Measurements from ENCODE around the gene PLEKHH3.

PLEKHH3 gene

DNA sequence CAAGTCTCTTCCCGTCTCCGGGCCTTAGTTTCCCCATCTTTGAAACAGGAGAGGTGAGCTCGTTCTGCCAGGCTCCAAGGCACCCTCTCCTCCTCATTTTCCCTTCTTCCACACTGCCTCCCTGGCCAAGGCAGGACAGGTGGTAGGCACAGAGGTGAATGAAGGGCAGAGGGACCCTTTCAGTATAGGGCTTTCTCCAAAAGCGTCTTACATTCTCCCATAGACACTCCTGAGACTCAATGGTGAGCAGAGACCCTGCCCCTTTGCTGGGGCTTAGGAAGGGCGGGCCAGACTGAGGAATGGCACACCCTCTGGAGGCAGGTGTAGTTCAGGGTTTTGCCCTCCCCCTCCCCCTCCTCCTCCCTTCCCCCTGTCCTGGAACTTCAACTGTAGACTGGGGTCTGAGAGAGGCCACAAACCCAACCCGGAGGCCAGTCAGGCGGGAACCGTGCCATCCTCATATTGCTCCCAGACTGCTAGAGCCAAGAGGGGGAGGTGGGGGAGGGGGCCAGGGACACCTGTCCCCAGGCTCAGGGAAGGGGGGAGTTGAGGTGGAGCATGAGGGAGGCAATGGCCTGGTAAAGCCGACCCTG, 1.9 kb downstream of the PLEKHH3 start:
- Histone ChIP-seq H3K4me2 (ENCODE audit: low read length, poor library complexity, severe bottlenecking) (peak overlapping the region; percentile 98), H2BK15ac (ENCODE audit: low read depth, poor library complexity, severe bottlenecking) (no peak overlapping the region), H4K8ac (ENCODE audit: low read length) (no peak overlapping the region), H3K79me1 (replicated peaks; ENCODE audit: low read length, poor library complexity, severe bottlenecking) (peaks cover 36% of the 10 kb centered on the region), H2BK12ac (ENCODE audit: low read length in 2 of 2) (peak overlapping the region; percentile 11 to 65), H2BK120ac (ENCODE audit: low read depth, low read length) (peak overlapping the region; percentile 78), H2AK5ac (ENCODE audit: low read length, severe bottlenecking) (no peak overlapping the region), H4K91ac (ENCODE audit: low read length) (peak overlapping the region; percentile 64), H2AFZ (ENCODE audit: low read depth, low read length) (no peak overlapping the region), H3K4me1 (ENCODE audit: control insufficient read depth, insufficient read depth, low read depth, low read length) (peaks cover 52% of the 10 kb centered on the region), H3K14ac (ENCODE audit: low read length in 2 of 2) (peak overlapping the region in 1 of 2 experiments; percentile 11), H3K18ac (ENCODE audit: low read depth in 1 of 2, low read length in 2 of 2) (peak overlapping the region; percentile 52 to 97), H3K23ac (ENCODE audit: low read length in 2 of 2) (peak overlapping the region in 1 of 2 experiments; percentile 54), H3K27me3 (ENCODE audit: control insufficient read depth in 1 of 2, insufficient read depth in 1 of 2, low read length in 2 of 2) (no peaks in the 10 kb centered on the region), H3K4ac (ENCODE audit: low read depth in 1 of 2, low read length in 2 of 2) (peak overlapping the region in 1 of 2 experiments; percentile 71), H3K36me3 (ENCODE audit: control insufficient read depth in 1 of 2, insufficient read depth in 2 of 2, low read depth in 1 of 2, low read length in 2 of 2) (peaks cover 31 to 45% of the 10 kb centered on the region in 2 experiments), H2BK5ac (ENCODE audit: low read depth, low read length, poor library complexity, severe bottlenecking) (no peak overlapping the region), H3K4me3 (ENCODE audit: insufficient read depth in 1 of 2, low read depth in 1 of 2, low read length in 2 of 2) (peak overlapping the region; percentile 82 to 96), H3K9me3 (ENCODE audit: control insufficient read depth, low read length) (no peaks in the 10 kb centered on the region), H3K27ac (ENCODE audit: low read length, poor library complexity, severe bottlenecking) (no peak overlapping the region), H3K9ac (ENCODE audit: low read length) (peak overlapping the region; percentile 91)
- 50% methylated on average over 8 of the region's 9 CpGs for WGBS
- DNase-seq: no peak

DNA sequence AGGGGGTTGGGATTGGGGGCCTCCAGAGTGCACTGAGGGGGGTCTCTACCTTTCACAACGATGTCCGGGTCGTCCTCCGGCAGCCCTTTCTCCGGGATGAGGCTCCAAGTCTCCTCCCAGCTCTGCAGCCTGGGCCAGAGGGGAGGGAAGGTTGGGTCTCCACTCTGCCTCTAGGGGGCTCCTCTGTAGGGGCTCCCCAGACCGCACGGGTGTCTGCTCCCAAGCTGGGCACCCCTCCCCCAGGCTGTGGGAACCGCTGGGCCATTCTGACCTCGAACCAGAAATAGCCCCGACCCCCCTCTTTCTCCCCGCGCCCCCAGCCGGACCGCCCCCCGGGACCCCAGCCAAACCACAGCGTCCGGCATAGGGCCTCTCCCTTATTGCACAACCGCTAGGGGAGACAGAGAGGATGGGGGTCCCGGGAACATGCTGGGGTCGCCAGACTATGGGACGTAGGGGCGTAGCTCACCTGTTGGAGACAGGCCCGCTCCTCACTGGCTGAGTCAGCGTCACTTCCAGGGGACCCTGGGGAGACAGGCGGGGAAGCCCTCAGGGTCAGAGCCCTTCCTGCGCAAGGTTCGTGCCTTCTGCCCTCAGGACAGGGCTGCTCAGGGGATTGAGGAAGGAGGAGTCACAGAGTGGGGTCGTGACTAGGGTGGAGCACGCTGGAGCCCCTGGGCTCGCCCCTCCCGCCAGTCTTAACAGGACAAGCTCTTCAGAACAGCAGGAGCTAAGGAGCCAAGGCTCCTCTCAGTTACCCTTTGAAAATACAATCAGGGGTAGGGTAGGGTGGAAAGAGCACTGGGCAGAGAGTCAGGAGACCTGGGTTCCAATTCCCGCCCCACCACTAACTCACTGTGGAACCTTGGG, 2.7 kb downstream of the PLEKHH3 start:
- peak overlapping the region; percentile 14 to 96 for H3K4me3 ChIP-seq (ENCODE audit: insufficient read depth in 1 of 2, low read depth in 1 of 2, low read length in 2 of 2)
- H3K4ac ChIP-seq (ENCODE audit: low read depth in 1 of 2, low read length in 2 of 2): peak overlapping the region; percentile 13 to 71
- WGBS: 28% methylated on average over 26 of the region's 32 CpGs
- DNase-seq: peak; percentile 83
- peak overlapping the region; percentile 60 for H3K9ac ChIP-seq (ENCODE audit: low read length)
- H2BK15ac ChIP-seq (ENCODE audit: low read depth, poor library complexity, severe bottlenecking): peak overlapping the region; percentile 85
- H3K27ac ChIP-seq (ENCODE audit: low read length, poor library complexity, severe bottlenecking): no peak overlapping the region
- no peaks in the 10 kb centered on the region for H3K9me3 ChIP-seq (ENCODE audit: control insufficient read depth, low read length)
- peaks cover 38 to 52% of the 10 kb centered on the region in 2 experiments for H3K36me3 ChIP-seq (ENCODE audit: control insufficient read depth in 1 of 2, insufficient read depth in 2 of 2, low read depth in 1 of 2, low read length in 2 of 2)
- H2BK120ac ChIP-seq (ENCODE audit: low read depth, low read length): peak overlapping the region; percentile 78
- H3K4me1 ChIP-seq (ENCODE audit: control insufficient read depth, insufficient read depth, low read depth, low read length): peaks cover 51% of the 10 kb centered on the region
- H3K14ac ChIP-seq (ENCODE audit: low read length in 2 of 2): peak overlapping the region in 1 of 2 experiments; percentile 26
- H2AK5ac ChIP-seq (ENCODE audit: low read length, severe bottlenecking): no peak overlapping the region
- H4K8ac ChIP-seq (ENCODE audit: low read length): peak overlapping the region; percentile 39
- H3K23ac ChIP-seq (ENCODE audit: low read length in 2 of 2): peak overlapping the region in 1 of 2 experiments; percentile 10
- no peaks in the 10 kb centered on the region for H3K27me3 ChIP-seq (ENCODE audit: control insufficient read depth in 1 of 2, insufficient read depth in 1 of 2, low read length in 2 of 2)
- peak overlapping the region; percentile 60 for H3K4me2 ChIP-seq (ENCODE audit: low read length, poor library complexity, severe bottlenecking)
- H2AFZ ChIP-seq (ENCODE audit: low read depth, low read length): no peak overlapping the region
- H2BK12ac ChIP-seq (ENCODE audit: low read length in 2 of 2): peak overlapping the region; percentile 73 to 87
- H3K18ac ChIP-seq (ENCODE audit: low read depth in 1 of 2, low read length in 2 of 2): peak overlapping the region in 1 of 2 experiments; percentile 86
- peaks cover 38% of the 10 kb centered on the region for H3K79me1 ChIP-seq (replicated peaks; ENCODE audit: low read length, poor library complexity, severe bottlenecking)
- H2BK5ac ChIP-seq (ENCODE audit: low read depth, low read length, poor library complexity, severe bottlenecking): no peak overlapping the region
- H4K91ac ChIP-seq (ENCODE audit: low read length): peak overlapping the region; percentile 83

DNA sequence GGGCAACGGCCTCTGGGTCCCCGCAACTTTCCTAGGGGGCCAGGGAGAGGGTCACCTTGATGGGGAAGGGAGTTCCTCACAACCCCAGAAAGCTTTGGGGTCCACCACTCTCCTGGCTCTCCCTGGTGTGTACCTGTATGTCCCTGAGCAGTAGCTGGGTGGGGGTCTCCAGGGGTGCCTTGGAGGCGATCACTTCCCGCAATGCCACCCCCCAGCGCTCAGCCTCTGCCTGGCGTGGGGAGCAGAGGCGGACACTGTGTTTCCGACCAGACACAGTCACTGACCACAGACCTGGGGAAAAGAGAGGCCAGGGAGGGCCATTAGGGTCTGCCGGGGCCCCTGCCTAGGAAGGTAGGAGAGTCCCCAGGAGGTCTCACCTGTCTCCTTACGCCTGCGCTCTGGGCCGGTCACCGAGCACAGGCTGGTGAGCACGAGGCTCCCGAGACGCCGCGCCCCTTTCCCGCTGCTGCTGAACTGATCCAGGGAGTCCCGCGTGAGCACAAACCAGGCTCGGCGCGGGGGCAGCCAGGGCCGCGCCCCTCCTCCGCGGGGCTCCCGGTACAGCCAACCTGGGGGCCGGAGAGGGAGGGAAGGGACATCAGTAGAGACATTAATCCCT, 3.4 kb downstream of the PLEKHH3 start:
- whole genome bisulfite sequencing: 82% methylated on average over 30 of the region's 30 CpGs

More for the DNA sequence above, 3.4 kb downstream of the PLEKHH3 start:
- Histone ChIP-seq H2BK120ac (ENCODE audit: low read depth, low read length) (peak overlapping the region; percentile 54), H2AK5ac (ENCODE audit: low read length, severe bottlenecking) (no peak overlapping the region), H3K18ac (ENCODE audit: low read depth in 1 of 2, low read length in 2 of 2) (peak overlapping the region; percentile 37 to 48), H3K23ac (ENCODE audit: low read length in 2 of 2) (no peak overlapping the region), H3K4me2 (ENCODE audit: low read length, poor library complexity, severe bottlenecking) (peak overlapping the region; percentile 19), H3K27ac (ENCODE audit: low read length, poor library complexity, severe bottlenecking) (no peak overlapping the region), H3K4me3 (ENCODE audit: insufficient read depth in 1 of 2, low read depth in 1 of 2, low read length in 2 of 2) (peak overlapping the region in 1 of 2 experiments; percentile 56), H3K4me1 (ENCODE audit: control insufficient read depth, insufficient read depth, low read depth, low read length) (peaks cover 50% of the 10 kb centered on the region), H3K27me3 (ENCODE audit: control insufficient read depth in 1 of 2, insufficient read depth in 1 of 2, low read length in 2 of 2) (no peaks in the 10 kb centered on the region), H2BK15ac (ENCODE audit: low read depth, poor library complexity, severe bottlenecking) (peak overlapping the region; percentile 85), H2BK12ac (ENCODE audit: low read length in 2 of 2) (peak overlapping the region; percentile 2 to 24), H3K4ac (ENCODE audit: low read depth in 1 of 2, low read length in 2 of 2) (peak overlapping the region; percentile 13 to 57), H4K91ac (ENCODE audit: low read length) (peak overlapping the region; percentile 83), H3K79me1 (replicated peaks; ENCODE audit: low read length, poor library complexity, severe bottlenecking) (peaks cover 38% of the 10 kb centered on the region), H2BK5ac (ENCODE audit: low read depth, low read length, poor library complexity, severe bottlenecking) (no peak overlapping the region), H3K9ac (ENCODE audit: low read length) (peak overlapping the region; percentile 22), H3K14ac (ENCODE audit: low read length in 2 of 2) (no peak overlapping the region), H3K36me3 (ENCODE audit: control insufficient read depth in 1 of 2, insufficient read depth in 2 of 2, low read depth in 1 of 2, low read length in 2 of 2) (peaks cover 45 to 57% of the 10 kb centered on the region in 2 experiments), H4K8ac (ENCODE audit: low read length) (peak overlapping the region; percentile 51), H2AFZ (ENCODE audit: low read depth, low read length) (no peak overlapping the region), H3K9me3 (ENCODE audit: control insufficient read depth, low read length) (no peaks in the 10 kb centered on the region)
- DNase-seq: no peak
